Psoas muscle (tissue), 8 donors: Measurements from ENCODE around the gene CNKSR3. TPM values are rescaled to one million over a fixed set of nuclear protein-coding genes. Genes with fewer than 3 reads are reported as not detected.
"Not testable (repeated sequence)": the region's sequence is repeated elsewhere in the genome, so short reads cannot be mapped to it uniquely, and the experiment has no call there.

Source experiments
- ATAC-seq, 4 donors: fragments of 200-7000 bp; cut with Tn5 transposase; one replicate each; pipeline ENCODE4 v1.9.1; 2020; ENCODE audit warnings: moderate library complexity in 3 of 4, mild to moderate bottlenecking in 2 of 4
- DNase-seq, 2 donors: peaks; one replicate each; pipeline ENCODE4 v3.0.0-alpha.2; 2020
- H3K27ac ChIP-seq: fragments of 200-600 bp; one replicate; pipeline ENCODE4 v1.8.0; 2022
- H3K27me3 ChIP-seq, 3 donors: fragments of 200-600 bp in 1 of 3; one replicate each; pipeline versions ENCODE4 v1.6.1 to v1.8.0; 2013 to 2022; ENCODE audit warnings: low read length in 2 of 3, mild to moderate bottlenecking in 2 of 3, moderate library complexity in 1 of 3; ENCODE audit not compliant: insufficient read depth in 3 of 3
- H3K36me3 ChIP-seq, 2 donors: fragments of 200-600 bp in 1 of 2; one replicate each; pipeline versions ENCODE4 v1.6.1 to v1.8.0; 2013 to 2022; ENCODE audit warnings: low read depth in 1 of 2, mild to moderate bottlenecking in 1 of 2, moderate library complexity in 1 of 2; ENCODE audit not compliant: insufficient read depth in 1 of 2
- H3K4me1 ChIP-seq: fragments of 200-600 bp; one replicate; pipeline ENCODE4 v1.8.0; 2022
- H3K4me3 ChIP-seq: fragments of 200-600 bp; one replicate; pipeline ENCODE4 v1.8.0; 2022; ENCODE audit warnings: mild to moderate bottlenecking
- H3K9me3 ChIP-seq: fragments of 200-600 bp; one replicate; pipeline ENCODE4 v1.8.0; 2022
- WGBS, 3 donors: extraction: QIAGEN DNeasy Blood & Tissue Kit; methylation state at CpG; one replicate each; pipeline versions ENCODE4 v1.1.6 to v1.1.7; 2013; 5-methylcytosine and 5-hydroxymethylcytosine counted together
- intact Hi-C, 2 donors: fragments of 100-400 bp; cut with DNase I; formaldehyde crosslinking; loops; one replicate each; pipeline versions ENCODE4 v1.11.0 to v1.14.2; 2022
- polyA plus RNA-seq, 3 donors: library from polyadenylated mRNA; stranded (reverse); fragments of 200-250 nt; gene quantifications; one replicate each; pipeline ENCODE4 v1.2.3, GENCODE V29; 2013
- total RNA-seq, 4 donors: library from RNA; stranded (reverse); fragmentation: NEBNext Ultra II Directional in 2 of 4; extraction: Animal tissue kit (Norgen Biotek cat#: 25700) in 2 of 4; gene quantifications; one replicate each; pipeline versions ENCODE4 v1.2.1 to v1.2.4, GENCODE V29; 2021 to 2023
- TF ChIP-seq, protein P1 (sequence below): fragments of 200-600 bp; IDR thresholded peaks from one replicate; pipeline ENCODE4 v1.8.0; 2022; ENCODE audit warnings: antibody characterized with exemption
- donor health status: healthy with polysubstance abuse.
- donor health status: DM: no; HTN: no; CAD: no; lungs with moderate emphysema.
- donor health status: Bipolar disorder and iron deficiency.
- donor health status: healthy.
- donor health status: DM: yes; HTN: yes; CAD: no.
- donor health status: DM: no; HTN: no; CAD: no.
- donor health status: DM: no; HTN: no; CAD: no.
- donor health status: DM: yes; HTN: yes; CAD: no.

CNKSR3 gene
- total and polyA plus RNA-seq, 7 donors, result 0.90 to 4.7 (median 2.3) TPM

- intact Hi-C loops, result no loop called here
- 93 to 94% (median 94%) methylated on average over 7 of the region's 7 CpGs for WGBS, 3 donors
- TF ChIP-seq, protein P1, sequence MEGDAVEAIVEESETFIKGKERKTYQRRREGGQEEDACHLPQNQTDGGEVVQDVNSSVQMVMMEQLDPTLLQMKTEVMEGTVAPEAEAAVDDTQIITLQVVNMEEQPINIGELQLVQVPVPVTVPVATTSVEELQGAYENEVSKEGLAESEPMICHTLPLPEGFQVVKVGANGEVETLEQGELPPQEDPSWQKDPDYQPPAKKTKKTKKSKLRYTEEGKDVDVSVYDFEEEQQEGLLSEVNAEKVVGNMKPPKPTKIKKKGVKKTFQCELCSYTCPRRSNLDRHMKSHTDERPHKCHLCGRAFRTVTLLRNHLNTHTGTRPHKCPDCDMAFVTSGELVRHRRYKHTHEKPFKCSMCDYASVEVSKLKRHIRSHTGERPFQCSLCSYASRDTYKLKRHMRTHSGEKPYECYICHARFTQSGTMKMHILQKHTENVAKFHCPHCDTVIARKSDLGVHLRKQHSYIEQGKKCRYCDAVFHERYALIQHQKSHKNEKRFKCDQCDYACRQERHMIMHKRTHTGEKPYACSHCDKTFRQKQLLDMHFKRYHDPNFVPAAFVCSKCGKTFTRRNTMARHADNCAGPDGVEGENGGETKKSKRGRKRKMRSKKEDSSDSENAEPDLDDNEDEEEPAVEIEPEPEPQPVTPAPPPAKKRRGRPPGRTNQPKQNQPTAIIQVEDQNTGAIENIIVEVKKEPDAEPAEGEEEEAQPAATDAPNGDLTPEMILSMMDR, result no peak
- H3K36me3 ChIP-seq, result no peaks in the 10 kb centered on the region
- ATAC-seq, result no peak
- no peak for DNase-seq
- H3K9me3 ChIP-seq, result no peaks in the 10 kb centered on the region
- no peaks in the 10 kb centered on the region for H3K4me1 ChIP-seq
- H3K4me3 ChIP-seq, result no peak overlapping the region
- H3K27ac ChIP-seq, result no peak overlapping the region
- no peaks in the 10 kb centered on the region for H3K27me3 ChIP-seq
These were observed 10.9 kb upstream of the CNKSR3 start for GRCh38 chr6:154521412-154521811.

- Histone ChIP-seq H3K4me3 (no peak overlapping the region), H3K27me3 (no peaks in the 10 kb centered on the region), H3K36me3 (no peaks in the 10 kb centered on the region), H3K9me3 (no peaks in the 10 kb centered on the region), H3K4me1 (no peaks in the 10 kb centered on the region), H3K27ac (no peak overlapping the region)
- TF ChIP-seq, protein P1, result no peak
- intact Hi-C loops, result no loop called here
- ATAC-seq (no peak), DNase-seq (no peak)
- WGBS, 3 donors, result 59 to 67% (median 63%) methylated on average over 5 of the region's 5 CpGs
These were observed 9.8 kb upstream of the CNKSR3 start for GRCh38 chr6:154520280-154520679.

- no peak for DNase-seq
- Histone ChIP-seq H3K27me3 (no peaks in the 10 kb centered on the region), H3K36me3 (no peaks in the 10 kb centered on the region), H3K4me1 (no peaks in the 10 kb centered on the region), H3K4me3 (no peak overlapping the region), H3K9me3 (no peaks in the 10 kb centered on the region), H3K27ac (no peak overlapping the region)
- TF ChIP-seq, protein P1, result no peak
- no peak for ATAC-seq
- intact Hi-C loops, result no loop called here
- WGBS, 3 donors, result 54 to 70% (median 57%) methylated on average over 6 of the region's 6 CpGs
These were observed 7.9 kb upstream of the CNKSR3 start for GRCh38 chr6:154518396-154518795.

DNA sequence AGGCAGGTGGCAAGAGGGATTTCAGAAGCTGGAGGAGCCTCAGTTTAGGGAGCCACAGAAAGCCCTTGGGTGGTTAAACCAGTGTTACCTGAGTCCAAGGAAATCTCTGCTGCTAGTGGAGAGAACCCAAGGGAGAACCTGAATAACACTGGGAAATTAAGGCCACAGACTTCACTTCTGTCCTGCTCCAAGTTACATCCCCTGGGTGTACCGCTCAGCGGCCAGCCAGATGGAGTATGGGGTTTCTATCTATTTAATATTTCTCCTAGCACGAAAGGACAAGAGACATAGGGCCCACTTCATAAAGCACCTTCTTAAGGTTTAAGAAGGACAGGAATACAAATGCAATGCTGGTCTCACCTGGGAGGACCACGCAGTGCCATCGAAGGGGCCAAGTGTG is 5.8 kb upstream of the CNKSR3 start:
- no peaks in the 10 kb centered on the region for H3K36me3 ChIP-seq
- no peaks in the 10 kb centered on the region for H3K9me3 ChIP-seq
- H3K27ac ChIP-seq, result no peak overlapping the region
- H3K4me3 ChIP-seq, result peak overlapping the region; percentile 45
- intact Hi-C loops, result no loop called here
- ATAC-seq (no peak), DNase-seq (no peak)
- TF ChIP-seq, protein P1, result no peak
- no peaks in the 10 kb centered on the region for H3K4me1 ChIP-seq
- H3K27me3 ChIP-seq, result no peaks in the 10 kb centered on the region
- 73 to 85% (median 84%) methylated on average over 5 of the region's 5 CpGs for WGBS, 3 donors

DNA sequence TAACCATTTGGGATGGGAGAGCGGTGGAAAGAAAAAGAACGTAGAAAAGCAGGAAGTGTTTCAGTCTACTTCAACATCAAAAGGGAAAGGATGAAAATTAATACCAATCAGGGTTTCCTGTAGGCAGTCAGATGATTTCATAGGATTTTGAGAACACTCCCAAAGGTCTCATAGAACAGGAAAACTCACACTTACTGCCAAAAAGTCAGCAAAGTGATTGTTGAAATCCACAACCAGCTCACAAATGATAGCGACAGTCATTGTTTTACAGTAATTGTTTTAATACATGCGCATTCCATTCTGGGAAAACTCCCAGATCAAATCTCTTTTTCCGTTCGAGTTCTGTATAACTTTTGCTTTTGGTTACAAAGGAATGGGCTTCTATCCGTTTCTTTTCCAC is 5.3 kb upstream of the CNKSR3 start:
- Histone ChIP-seq H3K4me3 (peak overlapping the region; percentile 45), H3K27me3 (no peaks in the 10 kb centered on the region), H3K4me1 (no peaks in the 10 kb centered on the region), H3K36me3 (no peaks in the 10 kb centered on the region), H3K9me3 (no peaks in the 10 kb centered on the region), H3K27ac (no peak overlapping the region)
- intact Hi-C loops, result no loop called here
- TF ChIP-seq, protein P1, result no peak
- no peak for ATAC-seq
- DNase-seq, result no peak
- 13 to 20% (median 16%) methylated on average over 7 of the region's 7 CpGs for WGBS, 3 donors

- DNase-seq, ATAC-seq, H3K9me3 ChIP-seq, H3K4me1 ChIP-seq, H3K36me3 ChIP-seq, H3K27me3 ChIP-seq, H3K4me3 ChIP-seq, H3K27ac ChIP-seq, intact Hi-C loops: not testable (repeated sequence)
- WGBS, 3 donors, result 75 to 93% (median 90%) methylated on average over 3 of the region's 3 CpGs
These were observed 4.6 kb upstream of the CNKSR3 start for GRCh38 chr6:154515076-154515475.
